GM21529 (cell line): Measurements from ENCODE around the gene NCR3LG1.

Experiments
- ATAC-seq: cut with Tn5 transposase; IDR thresholded peaks from one replicate; pipeline ENCODE4 v1.9.1; 2021; ENCODE audit not compliant: unreplicated experiment

NCR3LG1 gene

DNA sequence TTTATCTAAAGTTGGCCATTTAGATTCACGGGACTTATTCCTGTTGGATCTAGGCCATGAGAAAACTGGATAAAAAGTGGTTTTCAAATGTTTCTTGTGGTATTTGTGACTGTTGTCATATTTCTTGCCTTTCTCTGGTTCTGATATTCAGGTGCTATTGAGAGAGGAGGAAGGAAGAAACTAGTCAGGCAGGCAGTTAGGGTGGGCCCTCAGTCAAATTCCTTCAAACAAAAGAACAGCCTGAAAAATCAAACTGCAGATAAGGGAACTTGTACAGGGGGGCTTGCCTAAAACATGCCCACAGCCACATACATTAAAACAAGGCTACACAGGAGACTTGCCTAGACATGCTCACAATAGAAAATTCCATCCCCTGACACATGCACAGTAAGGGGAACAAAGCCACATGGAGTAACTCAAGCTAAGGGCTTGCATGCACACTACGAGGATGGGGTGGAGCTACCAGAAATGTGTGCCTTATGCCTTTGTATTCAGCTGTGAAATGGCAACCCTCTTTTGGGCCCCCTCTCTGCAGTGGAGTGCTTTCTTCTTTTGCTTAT lies 18.2 kb downstream of the NCR3LG1 start:
- ATAC-seq = no peak

DNA sequence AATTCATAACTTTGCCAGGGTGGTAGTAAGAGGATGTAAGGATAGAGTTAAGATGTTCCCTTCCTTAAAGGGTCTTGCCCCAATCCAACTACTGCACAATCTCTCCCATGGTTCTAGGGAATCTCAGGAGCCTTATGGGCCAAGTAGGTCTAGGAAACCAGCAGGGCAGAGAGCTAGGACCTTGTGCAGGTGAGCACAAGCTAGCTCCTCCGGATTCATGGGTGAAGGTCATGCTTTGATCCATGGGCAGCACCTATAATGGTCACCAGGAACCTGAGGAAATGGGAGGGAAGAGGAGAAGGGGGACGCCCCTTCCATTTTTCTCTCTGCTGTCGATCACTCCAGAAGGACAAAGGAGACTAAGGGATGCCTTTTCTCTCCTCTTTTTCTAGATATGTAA lies 20.0 kb downstream of the NCR3LG1 start:
- ATAC-seq = no peak

DNA sequence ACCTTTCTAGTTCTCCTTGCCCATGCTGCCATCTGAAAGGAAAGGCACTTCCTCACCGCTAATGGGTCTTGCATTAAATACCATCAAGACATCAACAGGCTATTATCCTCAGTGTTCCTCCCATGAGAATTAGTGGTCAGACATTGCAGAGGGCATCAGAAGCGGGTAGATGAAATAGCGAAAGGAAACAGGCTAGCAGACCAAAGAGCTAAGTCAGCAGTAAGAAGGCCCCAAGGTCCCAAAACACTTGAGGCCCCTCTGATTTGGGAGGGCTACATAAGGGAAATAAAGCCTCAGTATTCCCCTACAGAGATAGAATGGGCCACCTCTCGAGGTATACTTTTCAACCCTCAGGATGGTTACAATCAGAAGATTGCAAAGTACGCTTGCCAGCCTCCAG lies 23.9 kb downstream of the NCR3LG1 start:
- no peak for ATAC-seq

DNA sequence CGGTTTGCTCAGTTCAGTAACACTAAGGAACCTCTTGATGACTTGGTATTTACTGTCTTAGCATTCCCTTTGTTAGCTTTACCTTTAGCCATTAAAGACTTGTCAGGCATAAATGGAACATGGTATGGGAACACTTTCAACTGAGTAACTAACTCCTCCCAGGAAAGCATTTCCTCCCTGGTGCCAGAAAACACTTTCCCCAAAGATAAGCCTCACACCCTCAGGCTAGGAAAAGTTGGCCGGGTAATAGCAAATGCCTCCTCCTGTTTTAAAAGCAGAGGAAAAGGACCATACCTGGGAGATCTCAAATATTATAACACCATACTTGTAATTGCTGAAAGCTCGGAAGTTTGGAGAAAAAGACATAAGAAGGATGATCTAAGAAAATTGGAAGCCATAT lies 24.9 kb downstream of the NCR3LG1 start:
- ATAC-seq = no peak

DNA sequence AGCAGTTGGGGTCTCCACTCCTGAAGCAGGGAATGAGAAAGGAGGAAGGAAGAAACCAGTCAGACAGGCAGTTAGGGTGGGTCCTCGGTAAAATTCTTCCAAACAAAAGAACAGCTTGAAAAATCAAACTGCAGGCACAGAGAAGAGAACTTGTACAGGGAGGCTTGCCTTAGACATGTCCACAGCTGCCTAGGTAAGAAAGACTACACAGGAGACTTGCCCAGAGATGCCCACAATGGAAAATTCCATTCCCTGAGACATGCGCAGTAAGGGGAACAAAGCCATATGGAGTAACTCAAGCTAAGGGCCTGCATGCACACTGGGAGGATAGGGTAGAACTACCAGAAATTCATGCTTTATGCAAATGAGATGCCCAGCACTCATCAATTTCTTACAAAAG lies 27.1 kb downstream of the NCR3LG1 start:
- no peak for ATAC-seq

DNA sequence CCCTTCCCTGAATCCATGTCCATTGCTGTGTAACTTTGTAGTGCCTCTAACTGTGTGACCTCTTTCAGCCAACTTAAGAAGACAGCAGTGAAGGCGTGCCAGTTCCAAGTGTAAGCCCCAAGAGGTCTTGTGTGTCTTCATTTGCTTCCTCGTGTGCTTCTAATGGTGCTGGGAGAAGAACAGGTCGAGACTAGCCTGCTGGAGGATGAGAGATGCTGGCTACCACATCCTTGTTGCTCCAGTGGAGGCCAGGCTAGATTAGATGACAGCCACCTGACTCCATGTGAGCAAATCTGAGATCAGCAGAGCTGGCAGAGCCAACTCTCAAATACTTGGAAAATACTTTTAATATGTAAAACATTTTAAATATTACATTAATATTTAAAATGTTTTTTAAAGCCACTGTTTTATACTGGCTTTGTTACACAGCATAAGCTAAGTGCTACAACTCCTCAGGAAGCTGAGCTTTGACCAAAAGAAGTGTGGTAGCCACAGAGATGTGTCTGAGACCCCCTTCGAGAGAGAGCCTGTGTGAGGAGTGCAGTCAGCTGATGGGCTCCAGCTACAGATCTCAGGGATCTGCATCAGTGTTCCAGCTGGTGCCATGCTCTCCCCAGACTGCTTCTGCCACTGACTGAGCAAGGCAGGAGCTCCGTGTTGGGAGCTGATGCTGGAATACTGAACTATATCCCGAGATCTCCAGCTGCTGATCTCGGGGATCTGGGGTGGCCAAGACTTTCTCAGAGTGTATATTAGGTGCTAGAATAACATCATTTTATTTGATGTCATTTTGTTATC lies 28.0 kb downstream of the NCR3LG1 start:
- ATAC-seq = no peak

DNA sequence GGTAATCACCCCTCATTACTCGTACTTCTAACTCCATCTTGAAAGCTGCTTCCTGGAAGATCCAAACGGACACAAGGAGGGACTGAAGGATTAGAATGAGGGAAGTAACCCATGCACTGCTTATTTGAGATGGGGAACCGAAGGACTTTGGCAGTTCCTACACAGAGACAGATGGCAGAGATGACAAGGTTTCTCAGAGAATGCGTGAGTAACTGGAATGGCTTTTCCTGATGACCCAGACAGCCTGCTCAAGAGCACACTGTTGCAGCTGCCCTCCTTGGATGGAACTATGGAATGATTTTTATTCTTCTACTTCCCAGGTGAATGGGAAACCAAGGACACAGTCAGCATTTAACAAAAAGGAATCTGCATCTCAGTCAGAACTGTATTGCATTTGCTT lies 29.6 kb downstream of the NCR3LG1 start:
- ATAC-seq = no peak

DNA sequence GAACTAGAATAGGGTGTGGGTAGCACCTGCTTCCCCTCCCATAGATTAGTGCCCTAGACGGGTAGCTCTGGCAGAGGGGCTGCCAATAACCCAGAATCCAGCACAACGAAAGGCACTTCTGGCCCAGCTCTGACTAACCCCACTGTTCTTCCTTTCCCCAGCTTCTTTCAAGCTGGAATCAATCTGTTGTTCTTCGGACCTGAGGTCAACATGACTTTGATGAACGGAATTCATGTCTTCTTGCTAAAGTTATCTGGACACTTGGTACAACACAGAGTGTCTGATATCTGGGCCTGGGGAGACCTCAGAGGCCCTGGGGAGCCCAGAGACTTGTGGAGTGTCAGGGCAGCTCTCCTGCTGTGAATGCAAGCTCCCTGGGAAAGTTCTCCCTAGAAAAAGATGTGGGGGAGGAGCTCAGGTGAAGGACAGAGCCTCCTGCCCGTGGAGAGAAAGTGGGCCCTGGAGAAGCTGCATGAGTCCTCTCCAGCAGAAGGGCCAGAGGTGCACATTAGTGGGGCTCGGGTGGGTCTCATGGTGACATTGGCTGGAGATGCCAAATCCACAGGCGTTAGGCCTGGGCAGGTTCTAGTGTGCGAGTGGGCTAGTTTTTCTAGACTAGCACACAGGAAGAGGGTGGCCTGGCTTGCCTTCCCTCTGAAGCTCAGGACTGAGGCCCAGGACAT lies 30.6 kb downstream of the NCR3LG1 start:
- no peak for ATAC-seq

DNA sequence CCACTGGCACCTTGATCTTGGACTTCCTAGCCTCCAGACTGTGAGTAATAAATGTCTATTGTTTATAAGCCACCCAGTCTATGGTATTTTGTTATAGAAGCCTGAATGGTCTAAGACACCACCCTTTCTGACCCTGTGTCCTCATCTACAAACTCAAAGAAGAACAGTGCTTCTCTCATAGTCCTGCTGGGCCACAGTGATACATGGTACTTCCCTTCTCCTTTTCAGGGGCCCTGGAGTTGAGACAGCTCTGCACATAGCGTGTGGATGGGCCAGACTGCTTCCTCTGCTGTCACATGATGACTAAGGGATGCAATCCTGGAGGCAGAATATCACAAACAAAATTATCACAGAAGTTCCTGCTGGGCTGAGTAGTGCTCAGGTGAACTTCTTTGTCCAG lies 31.9 kb downstream of the NCR3LG1 start:
- ATAC-seq = peak; percentile 7

DNA sequence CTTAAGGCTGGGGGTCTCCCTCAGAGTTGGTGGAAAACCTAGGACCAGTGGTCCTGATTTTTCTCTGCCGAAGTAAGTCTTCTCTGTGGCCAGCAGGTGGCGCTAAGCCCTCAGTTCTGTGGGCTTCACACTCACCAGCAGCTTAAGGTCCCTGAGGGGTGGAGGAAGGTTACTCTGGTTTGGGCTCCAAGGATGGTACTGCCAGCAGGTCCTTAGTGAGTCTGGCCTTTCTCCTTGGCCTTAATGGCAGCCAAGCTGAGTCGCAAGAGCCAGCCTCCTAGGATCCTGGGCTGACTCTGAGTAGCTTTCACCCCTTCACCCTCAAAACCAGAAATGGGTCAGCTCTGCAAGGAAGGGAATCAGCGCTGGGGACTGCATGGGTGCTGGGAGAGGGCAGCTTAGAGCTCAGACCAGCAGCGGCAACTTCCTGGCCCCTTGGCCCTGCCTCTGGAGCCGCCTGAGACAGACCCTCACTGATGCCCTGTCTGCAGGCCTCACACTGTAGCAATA lies 32.5 kb downstream of the NCR3LG1 start:
- ATAC-seq = peak; percentile 56

DNA sequence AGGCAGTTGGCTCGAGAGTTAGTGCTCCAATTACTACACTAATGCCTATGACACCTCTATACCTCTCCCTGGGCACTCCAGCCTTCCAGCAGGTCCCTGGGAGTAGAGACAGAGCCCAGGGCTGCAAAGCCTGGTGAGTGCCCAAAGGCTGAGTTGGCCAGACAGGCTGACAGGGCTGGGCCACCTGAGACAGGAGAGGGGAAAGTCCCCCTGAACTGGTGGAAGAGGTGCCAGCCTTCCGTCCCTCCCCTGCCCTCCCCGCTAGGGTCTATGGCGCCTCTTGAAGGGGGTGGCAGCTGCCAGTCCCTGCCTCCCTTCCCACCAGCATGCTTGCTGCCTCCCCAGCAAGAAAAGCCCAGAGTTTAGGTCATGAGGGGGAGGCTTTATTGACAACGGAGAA lies 33.9 kb downstream of the NCR3LG1 start:
- no peak for ATAC-seq

DNA sequence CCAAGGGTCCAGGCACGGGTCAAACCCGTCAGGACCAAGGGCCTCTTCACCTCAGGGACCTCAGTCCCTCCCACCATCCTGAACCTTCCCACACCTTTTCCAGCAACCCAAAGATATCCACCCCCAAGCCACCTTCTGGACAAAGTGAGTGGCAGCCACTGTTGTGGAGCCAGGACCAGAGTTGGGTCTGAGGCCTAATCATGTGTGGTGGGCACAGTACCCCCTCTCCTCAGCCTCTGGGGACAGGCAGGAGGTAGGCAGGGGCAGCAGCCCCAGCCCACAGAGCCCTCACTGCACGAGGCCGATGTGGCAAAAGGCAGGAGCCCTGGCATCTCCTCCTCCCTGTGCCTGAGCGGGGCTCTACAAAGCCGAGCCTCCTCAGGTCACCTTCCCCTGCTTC lies 34.3 kb downstream of the NCR3LG1 start:
- ATAC-seq = no peak

DNA sequence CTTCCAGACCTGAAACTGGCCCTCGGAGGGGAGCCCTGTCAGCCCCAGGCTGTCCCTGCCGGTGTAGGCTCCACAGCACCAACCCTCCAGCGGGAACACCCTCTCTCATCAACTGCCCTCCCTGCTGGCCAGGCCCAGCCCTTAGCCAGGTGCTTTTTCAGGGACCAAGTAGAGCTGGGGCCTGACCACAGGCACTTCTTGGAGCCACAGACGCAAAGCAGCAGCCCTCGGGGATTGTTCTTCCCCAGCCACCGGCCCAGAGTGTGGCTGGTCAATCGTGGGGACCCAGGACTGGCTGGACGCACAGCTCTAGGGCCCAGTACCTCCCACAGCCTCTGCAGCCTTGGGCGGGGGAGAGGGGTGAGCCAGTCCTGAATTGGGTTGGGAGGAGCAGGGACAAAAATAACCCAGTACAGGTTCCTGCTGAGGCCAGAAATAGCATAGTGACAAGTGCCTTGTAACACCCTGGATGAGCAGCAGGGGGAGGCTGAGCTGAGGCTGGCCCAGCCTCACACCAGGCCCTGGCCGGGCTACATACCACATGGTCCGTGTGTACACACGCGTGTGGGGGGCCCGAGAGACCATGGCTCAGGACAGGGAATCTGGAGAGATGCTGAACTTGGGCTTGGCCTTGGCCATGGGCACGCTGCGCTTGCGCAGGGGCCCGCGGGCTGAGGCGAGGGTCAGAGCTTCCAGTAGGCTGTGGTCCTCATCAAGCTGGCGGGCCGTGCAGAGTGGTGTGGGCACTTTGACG lies 34.9 kb downstream of the NCR3LG1 start:
- ATAC-seq = peak; percentile 54

DNA sequence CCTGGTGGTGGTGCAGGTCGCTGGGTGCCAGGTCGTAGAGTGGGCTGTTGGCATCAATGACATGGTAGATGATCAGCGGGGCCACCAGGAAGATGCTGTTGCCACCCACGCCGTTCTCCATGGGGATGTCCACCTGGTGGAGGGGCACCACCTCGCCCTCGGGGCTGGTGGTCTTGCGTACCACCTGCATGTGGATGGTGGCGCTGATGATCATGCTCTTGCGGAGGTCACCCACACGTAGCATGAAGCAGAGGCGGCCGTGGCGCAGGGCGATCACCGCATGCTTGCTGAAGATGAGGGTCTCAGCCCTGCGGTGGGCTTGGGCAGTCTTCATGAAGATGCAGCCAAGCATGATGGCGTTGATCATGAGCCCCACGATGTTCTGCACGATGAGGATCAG lies 35.7 kb downstream of the NCR3LG1 start:
- ATAC-seq = no peak

DNA sequence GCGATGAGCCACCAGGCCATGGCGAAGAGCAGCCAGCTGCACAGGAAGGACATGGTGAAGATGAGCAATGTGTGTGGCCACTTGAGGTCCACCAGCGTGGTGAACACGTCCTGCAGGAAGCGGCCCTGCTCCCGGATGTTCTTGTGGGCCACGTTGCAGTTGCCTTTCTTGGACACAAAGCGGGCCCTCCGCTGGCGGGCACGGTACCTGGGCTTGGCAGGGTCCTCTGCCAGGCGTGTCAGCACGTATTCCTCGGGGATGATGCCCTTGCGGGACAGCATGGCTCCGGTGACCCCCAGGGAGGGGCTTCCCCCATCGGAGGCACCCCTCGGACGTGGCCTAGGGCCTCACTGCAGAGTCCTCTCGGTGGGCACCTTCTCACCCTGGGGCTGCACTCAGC lies 36.2 kb downstream of the NCR3LG1 start:
- no peak for ATAC-seq

DNA sequence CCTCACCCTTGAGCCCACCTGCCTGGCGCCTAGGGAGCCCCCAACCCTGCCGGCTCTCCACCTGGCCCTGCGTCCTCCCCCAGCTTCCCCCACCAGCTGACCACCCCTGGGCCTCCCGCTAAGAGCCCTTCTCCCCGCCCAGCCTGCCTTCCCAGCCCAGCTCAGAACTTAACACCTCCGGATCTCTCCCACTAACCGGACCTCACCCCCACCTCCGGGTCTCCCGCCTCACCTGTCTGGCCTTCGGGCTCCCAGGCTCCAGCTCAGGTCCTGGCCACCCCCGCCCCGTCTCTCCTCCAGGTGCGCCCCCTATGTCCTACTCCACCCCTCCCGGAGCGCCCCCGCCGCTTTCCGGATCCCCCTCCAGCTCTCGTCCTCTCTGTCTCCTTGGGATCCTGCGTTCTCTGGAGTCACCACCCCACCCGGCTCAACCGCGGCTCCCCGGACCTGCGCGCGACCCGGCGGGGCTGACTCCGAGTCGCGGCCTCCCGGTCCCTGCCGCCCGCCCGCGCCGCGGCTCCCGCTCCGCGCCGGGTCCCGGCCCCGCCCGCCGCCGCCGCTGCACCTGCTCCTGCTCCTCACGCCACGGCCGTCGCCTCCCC lies 37.1 kb downstream of the NCR3LG1 start, which contains the start of gene KCNJ11:
Gene KCNJ11 (minus strand): TSS at position 51 of the 602 bp plus-strand sequence. CDS start 568 bp downstream, outside the sequence.
- ATAC-seq = peak; percentile 46

DNA sequence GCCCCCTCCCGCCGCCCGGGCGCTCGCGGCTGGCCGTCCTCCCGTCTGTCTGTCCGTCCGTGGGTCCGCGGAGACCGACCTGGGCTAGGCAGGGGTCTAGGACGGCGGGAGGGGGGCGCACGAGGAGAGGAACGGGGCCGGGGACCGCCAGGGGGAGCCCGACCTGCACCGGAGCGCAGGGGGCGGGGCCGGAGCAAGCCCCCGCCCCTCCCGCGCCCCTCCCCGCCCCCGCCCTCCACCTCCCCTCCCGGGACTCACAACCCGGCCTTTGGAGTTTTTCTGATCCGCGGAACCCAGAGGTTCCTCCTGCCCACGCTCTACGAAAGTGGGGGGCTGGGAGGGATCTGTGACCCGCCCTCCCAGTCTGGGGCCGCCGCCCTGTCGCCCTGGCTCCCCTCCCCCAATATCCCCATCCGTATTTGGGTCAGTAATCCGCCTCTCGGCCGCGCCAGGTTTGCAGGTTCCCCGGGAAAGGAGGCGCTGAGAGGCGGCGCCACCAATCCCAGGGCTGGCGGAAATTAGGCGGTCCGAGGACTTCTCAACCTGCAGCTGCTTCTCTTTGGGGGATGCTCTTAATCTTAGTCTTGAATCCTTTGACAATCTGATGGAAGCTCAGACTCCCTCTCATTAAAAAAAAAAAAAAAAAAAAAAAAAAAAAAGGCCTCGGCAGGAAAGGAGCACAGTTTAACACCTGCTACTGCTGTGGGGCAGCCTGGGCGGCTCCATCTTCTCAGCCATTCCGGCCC lies 37.8 kb downstream of the NCR3LG1 start:
- peak; percentile 67 for ATAC-seq

DNA sequence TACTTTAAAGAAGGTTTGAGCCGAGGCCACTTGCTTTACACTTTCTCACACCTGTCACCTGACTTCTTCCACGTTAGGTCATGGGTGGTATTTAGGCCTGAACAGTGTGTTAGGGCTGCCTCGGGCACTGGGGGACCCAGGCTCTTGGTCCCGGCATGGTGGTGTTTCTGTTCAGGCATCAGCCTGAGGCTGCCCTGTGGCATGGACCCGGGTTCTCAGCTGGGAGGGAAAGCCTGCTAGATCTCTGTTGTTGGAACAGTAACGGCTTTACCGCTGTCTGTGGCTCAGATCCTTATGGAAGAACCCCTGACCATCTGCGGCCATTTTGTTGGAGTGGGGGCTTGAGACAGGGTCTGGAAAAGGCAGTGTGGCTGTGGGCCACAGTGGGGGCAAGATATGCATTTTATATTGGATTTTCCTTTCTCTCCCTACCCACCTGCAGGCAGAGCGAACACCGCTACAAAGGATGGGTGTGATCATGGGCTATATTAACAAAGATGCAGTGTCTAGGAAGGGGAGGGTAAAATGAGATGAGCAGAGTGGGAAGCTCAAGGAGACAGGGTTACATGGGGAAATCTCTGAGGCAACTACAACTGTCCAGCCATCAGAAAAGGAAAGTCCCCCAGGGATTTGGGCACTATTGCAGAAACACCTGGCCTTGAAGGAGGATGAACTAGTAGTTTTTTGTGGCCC lies 38.5 kb downstream of the NCR3LG1 start:
- no peak for ATAC-seq

DNA sequence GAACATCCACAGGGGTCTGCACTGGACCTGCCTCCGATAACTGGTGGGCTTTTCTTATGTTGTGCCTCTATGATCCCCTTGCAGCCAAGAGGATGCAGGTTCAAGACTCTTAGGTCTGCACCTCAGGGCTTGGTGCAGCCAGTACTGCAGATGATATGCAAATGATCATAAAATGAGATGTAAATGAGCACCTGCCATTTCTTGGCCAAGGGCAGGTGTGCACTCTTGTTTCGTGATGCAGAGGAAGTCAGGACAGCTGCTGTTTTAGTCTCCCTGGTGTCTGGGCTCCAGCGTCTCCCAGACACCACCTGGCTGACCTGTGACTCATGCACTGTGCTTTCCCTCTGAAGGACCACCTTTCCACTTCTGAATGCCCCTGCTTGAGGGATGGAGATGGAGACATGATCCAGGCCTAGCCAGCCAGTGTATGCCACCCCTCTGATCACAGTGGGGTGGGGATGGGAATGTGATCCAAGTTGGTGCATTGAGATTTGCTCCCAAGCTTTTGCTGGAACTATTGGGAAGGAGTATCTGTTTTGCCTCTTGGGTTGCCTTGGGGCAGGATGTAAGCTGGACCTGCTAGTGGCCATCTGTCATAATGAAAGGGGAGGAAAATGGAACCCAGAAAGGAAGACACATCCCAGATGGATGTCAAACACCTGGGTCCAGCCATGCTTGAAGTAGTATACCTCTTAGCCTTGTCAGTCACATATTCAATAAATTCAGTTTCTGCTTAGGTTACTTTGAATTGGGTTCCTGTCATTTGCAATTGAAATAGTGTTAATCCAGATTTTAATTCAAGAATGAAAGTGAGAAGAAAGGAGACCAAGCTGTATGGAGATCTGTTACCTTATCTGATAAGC lies 40.1 kb downstream of the NCR3LG1 start:
- no peak for ATAC-seq
